Inferior parietal cortex (tissue), 1 donor: Measurements from ENCODE around the gene PODXL2.
"Not testable (repeated sequence)": the region's sequence is repeated elsewhere in the genome, so short reads cannot be mapped to it uniquely, and the experiment has no call there.

ENCODE experiments used
- DNase-seq: peaks from one replicate; pipeline ENCODE4 v3.0.0-alpha.2; 2016; ENCODE audit errors: extremely low spot score

PODXL2 gene

GRCh38 chr3:127688416-127689265, 59.7 kb downstream of the PODXL2 start:
- DNase-seq: peak; percentile 65

GRCh38 chr3:127689266-127689860, 60.4 kb downstream of the PODXL2 start:
- DNase-seq: no peak

DNA sequence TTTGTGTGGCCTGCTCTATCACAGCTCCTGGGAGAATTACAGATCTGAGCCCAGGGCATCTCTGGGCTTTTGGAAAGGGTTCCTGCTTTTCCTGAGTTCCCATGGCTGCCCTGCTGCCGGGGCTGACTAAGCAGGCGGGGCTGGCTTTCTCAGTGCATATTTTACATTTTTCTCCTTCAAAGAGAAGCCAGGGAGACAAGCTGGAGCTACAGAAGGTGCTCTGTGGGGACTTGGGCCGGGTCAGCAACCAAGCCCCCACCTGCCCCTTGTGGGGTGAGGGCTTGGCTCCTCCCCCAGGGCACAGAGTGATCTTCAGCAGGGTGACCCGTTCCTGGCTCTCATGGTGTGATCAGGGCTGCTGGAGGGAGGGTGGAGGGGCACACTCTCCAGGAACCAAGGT, 61.1 kb downstream of the PODXL2 start:
- DNase-seq: no peak

DNA sequence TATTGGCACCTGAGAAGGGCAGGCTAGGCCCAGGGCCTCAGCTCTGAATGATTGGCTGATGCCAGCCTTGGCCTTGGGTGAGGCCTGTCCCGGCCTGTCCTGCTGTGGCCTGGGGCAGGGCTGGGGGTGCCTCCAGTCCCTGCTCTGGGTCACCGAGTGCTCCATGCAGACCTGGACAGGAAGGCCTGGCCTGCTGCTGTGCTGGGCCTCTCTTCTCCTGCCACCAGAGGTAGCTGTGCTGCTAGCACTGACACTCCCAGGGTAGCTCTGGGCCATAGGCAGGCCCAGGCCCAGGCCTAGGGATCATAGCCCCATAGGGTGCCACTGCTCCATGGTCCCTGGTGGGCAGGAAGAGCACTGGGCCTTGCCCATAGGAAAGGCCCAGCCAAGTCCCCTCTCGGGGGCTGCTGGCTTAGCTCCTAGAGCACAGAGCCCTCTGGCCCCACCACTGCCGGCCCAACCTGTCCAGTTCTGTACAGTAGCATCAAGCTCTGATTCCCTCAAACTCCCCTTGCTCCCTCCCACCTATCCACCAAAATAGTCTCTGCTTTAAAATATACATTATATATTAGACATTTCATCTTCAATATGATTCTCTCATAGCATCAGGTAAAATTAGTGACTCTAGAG, 62.0 kb downstream of the PODXL2 start:
- no peak for DNase-seq

DNA sequence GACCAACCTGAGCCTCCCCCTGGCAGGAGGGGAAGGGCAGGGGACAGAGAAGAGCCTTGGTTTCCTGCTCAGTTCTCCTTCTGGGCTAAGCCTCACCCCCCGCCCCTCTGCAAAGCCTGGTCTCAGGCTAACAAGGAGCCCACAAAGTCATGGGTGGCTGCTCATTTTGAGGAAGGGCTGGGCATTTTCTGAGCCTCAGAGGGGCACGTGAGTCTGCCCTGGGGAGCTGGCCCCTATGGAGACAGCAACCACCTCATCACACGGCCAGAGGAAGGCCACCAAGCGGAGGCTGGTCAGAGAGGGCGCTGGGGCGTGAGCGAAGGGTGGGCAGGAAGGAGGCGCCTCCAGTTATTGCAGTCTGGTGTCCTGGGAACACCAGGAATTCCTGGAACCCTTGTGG, 62.5 kb downstream of the PODXL2 start:
- DNase-seq: no peak

DNA sequence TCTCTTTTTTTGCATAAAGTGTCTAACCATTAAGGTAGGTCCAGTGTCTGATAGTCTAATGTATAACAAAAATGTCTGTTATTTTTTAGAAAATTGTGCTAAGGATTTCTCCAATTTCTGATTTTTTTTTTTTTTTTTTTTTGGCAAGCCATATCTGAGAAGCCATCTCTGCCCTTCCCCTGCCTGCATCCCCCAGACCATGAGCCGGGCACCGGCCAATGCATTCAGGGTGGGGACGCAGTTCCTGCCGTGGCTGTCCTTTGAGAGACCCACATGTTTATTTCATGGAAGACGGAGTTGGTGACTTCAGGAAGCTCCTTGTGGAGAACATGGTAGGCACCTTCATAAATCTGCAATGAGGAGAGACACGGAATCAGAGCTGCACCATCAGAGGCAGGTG, 63.0 kb downstream of the PODXL2 start:
- DNase-seq: no peak

- DNase-seq: no peak
Measured at GRCh38 chr3:127692501-127693335, 63.7 kb downstream of the PODXL2 start.

GRCh38 chr3:127693336-127693843, 64.4 kb downstream of the PODXL2 start:
- DNase-seq: no peak

- no peak for DNase-seq
Measured at GRCh38 chr3:127694467-127695215, 65.7 kb downstream of the PODXL2 start.

DNA sequence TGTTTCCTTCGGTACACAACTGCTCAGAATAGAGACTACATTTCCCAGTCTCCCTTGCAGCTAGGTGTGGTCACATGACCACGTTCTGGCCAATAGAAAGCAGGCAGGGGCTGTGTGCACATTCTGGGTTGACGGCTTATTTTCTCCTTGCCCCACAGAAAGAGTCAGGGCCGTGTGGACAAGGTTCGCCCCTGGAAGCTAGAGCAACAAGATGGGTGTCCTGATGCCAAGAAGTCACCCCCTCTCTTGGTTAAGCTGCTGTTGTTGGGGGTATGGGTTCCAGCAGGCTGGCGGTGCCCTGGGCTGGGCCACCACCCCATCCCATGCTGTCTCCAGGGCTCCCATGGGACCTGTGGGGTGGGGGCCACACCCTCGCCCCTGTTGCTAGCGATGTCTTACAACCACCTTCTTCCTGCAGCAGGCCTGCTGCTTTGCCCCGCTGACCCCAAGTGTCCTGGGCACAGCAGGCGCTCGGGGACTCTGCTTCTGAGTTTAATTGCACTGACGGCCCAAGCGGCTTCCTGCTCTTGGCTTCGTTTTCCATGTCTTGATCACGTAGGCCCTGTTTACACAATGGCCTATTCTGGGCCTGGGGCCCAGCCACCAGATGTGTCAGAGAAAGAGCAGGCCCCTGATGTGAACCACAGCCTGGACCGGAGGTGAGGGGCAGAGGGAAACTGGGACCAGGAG, 68.7 kb downstream of the PODXL2 start:
- peak; percentile 91 for DNase-seq

DNA sequence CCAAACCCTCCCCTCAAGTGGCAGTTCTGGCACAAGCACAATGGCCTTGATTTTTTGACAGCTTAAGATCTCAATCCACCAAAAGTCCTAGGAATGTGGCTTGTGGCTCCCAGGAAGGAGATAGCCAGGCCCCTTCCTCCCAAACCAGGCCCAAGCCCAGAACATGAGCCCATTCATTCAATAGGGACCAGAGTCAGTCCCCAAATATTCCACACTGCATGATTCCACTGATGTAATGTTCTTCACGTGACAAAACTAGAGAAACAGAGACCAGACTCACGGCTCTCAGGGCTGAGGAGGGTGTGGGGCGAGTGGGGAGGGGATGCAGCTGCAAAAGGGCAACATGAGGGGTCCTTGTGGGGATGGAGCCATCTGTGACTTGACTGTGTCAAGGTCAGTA, 69.3 kb downstream of the PODXL2 start:
- no peak for DNase-seq

GRCh38 chr3:127698691-127699415, 69.9 kb downstream of the PODXL2 start:
- DNase-seq: no peak

GRCh38 chr3:127699416-127700300, 70.7 kb downstream of the PODXL2 start:
- no peak for DNase-seq

DNA sequence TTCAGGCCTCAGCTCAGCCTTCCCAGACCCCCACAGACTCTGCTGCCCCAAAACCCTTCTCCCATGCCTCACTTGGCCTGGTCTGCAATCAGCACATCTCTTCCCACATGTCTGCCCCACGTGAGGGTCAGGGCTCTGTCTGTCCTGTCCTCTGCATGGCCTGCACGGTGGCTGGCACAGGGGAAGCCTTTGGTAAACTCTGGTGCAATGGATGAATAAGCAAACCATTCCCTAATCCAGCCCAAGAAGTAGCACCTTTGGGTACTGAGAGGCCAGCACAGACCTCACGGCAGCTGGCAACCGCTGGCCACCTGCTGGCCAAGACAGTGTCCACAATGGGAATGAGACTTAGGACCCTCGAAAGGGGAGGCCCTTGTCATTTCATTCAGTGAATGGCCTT, 71.4 kb downstream of the PODXL2 start:
- DNase-seq: no peak

DNA sequence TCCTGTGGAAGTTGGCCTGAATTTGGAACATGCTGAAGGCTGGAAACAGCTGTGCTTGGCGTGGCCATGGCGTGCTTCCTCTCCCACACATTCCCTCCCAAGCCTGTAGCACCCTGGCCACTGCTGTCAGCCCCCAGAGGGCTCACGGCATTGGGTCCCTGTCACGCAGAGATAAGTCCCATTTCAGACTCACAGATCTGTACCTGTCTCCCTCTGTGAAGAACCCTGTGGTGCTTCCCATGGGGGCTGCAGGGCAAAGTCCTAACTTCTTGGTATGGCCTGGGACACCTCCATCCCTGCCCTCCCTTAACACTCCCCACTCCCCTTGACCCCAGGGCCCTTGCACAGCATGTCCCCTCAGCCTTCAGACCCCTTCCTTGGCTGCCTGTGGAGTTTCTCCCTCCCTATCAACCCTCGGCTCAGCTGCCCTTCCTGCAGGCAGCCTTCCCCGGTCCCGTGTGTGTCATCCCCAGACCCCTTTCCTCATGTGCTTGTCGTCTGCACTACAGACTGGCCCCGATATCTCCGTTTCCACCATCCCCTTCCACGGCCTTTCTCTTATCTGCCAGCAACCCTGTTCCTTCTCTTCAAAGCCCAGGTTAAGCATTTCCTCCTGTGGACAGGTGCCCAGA, 72.4 kb downstream of the PODXL2 start:
- no peak for DNase-seq

GRCh38 chr3:127702151-127702578, 73.2 kb downstream of the PODXL2 start:
- DNase-seq: no peak

DNA sequence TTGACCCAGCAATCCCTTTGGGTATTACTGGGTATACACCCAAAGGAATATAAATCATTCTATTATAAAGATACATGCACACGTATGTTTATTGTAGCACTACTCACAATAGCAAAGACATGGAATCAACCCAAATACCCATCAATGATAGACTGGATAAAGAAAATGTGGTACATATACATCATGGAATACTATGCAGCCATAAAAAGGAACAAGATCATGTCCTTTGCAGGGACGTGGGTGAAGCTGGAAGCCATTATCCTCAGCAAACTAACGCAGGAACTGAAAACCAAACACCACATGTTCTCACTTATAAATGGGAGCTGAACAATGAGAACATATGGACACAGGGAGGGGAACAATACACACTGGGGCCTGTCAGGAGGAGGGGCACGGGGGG, 75.9 kb downstream of the PODXL2 start:
- not testable (repeated sequence) for DNase-seq

DNA sequence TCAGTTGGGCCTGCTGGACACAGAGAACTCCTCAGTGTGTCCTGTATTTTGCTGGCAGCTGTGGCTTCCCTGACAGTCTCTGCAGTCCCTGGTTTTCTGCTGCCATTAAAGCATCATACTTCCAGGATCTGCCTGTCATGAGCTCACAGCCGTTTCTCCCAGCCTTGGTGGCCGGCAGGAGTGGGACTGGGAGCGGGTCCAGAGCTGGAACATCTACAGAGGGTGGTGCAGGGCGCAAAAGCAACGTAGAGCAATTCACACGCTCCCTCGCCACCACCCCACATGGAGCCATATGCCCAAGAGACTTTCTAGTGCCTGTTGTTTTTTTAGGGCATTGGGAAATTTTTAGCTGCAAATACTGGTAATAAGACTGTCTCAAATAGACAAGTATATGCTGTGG, 77.3 kb downstream of the PODXL2 start:
- no peak for DNase-seq
